ENCODE results near the gene OTULINL.
A peak's percentile ranks its signal among the peaks of the same experiment; 100 is the strongest.

OTULINL gene

GRCh38 chr5:14603141-14603540 lies 21.5 kb downstream of the OTULINL start:
- no peak for DNase-seq

- no peak for DNase-seq
Measured at GRCh38 chr5:14607104-14607503, 25.5 kb downstream of the OTULINL start.

GRCh38 chr5:14608169-14608568 lies 26.6 kb downstream of the OTULINL start:
- DNase-seq, result no peak

GRCh38 chr5:14611737-14612136 lies 30.1 kb downstream of the OTULINL start:
- no peak for DNase-seq

GRCh38 chr5:14614490-14614889 lies 32.9 kb downstream of the OTULINL start:
- no peak for DNase-seq

GRCh38 chr5:14615365-14615764 lies 33.8 kb downstream of the OTULINL start:
- no peak for DNase-seq

GRCh38 chr5:14617441-14617840 lies 35.8 kb downstream of the OTULINL start:
- no peak for DNase-seq

- no peak for DNase-seq
Measured at GRCh38 chr5:14627270-14627669, 45.7 kb downstream of the OTULINL start.

GRCh38 chr5:14628346-14628745 lies 46.8 kb downstream of the OTULINL start:
- peak; percentile 52 for DNase-seq

- no peak for DNase-seq
Measured at GRCh38 chr5:14630671-14631070, 49.1 kb downstream of the OTULINL start.

GRCh38 chr5:14635656-14636055 lies 54.1 kb downstream of the OTULINL start:
- no peak for DNase-seq

- no peak for DNase-seq
Measured at GRCh38 chr5:14640765-14641164, 59.2 kb downstream of the OTULINL start.

GRCh38 chr5:14644623-14645237 lies 63.1 kb downstream of the OTULINL start:
- no peak for DNase-seq

GRCh38 chr5:14650052-14650451 lies 68.5 kb downstream of the OTULINL start:
- DNase-seq, result no peak

- DNase-seq, result no peak
Measured at GRCh38 chr5:14655146-14655741, 73.7 kb downstream of the OTULINL start.

- no peak for DNase-seq
Measured at GRCh38 chr5:14656898-14657297, 75.3 kb downstream of the OTULINL start.

- no peak for DNase-seq
Measured at GRCh38 chr5:14659821-14660607, 78.4 kb downstream of the OTULINL start.

GRCh38 chr5:14660833-14661232 lies 79.2 kb downstream of the OTULINL start:
- DNase-seq, result no peak

All from stimulated activated CD4-positive, alpha-beta T cell treated with anti-CD3 and anti-CD28 coated beads, Interleukin-4, amount 100 ng/mL, for 24 hours (primary cell).